ENCODE measurements around the gene AFG1L. TPM values are rescaled to one million over a fixed set of nuclear protein-coding genes. Genes with fewer than 3 reads are reported as not detected.
"Not testable (repeated sequence)": the region's sequence is repeated elsewhere in the genome, so short reads cannot be mapped to it uniquely, and the experiment has no call there.

AFG1L gene
- total and polyA plus RNA-seq, 11 donors = 1.9 to 16.6 (median 10.9) TPM

- intact Hi-C loops (cut with DNase I) = loop anchor here in 9 of 10 donors (5.0 to 10.0 kb wide), 5 partner anchors 417 to 554 kb away; no protein-coding TSS in a partner anchor
- no peaks in the 10 kb centered on the region for H3K27me3 ChIP-seq
- H3K9me3 ChIP-seq = no peaks in the 10 kb centered on the region
- 54 to 73% (median 61%) methylated on average over 3 of the region's 3 CpGs for WGBS, 4 donors
- no peaks in the 10 kb centered on the region for H3K36me3 ChIP-seq
- no peak overlapping the region for H3K4me3 ChIP-seq
- peaks cover 0 to 4% (median 0%) of the 10 kb centered on the region in 12 donors for H3K4me1 ChIP-seq
- H3K27ac ChIP-seq = no peak overlapping the region
- ATAC-seq (no peak), DNase-seq (no peak)
- TF ChIP-seq CTCF (IDR thresholded peaks at IDR 0.05) = no peak
- TF ChIP-seq POLR2A (IDR thresholded peaks at IDR 0.05) = no peak
Observed at GRCh38 chr6:108528878-108529277, 234.0 kb downstream of the AFG1L start.

DNA sequence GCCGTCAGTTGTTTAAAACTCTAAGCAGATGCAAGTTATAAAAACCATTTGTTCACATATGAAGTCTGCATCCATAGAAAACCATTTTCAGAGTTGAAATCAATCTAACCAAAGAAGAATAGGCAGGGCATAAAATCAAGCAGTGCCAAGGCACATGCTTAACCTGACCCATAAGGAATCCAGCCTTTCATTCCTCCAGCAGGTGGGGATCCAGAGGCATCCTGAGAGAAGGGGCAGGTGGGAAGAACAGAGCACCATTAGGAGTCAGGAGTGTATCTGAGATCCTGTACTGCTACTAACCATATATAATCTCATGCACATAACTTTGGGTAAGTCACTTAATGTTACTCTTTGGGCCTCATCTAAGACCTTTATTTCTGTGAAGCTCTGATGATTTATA lies 236.5 kb downstream of the AFG1L start:
- H3K4me1 ChIP-seq = peaks cover 0 to 4% (median 0%) of the 10 kb centered on the region in 12 donors
- H3K9me3 ChIP-seq = no peaks in the 10 kb centered on the region
- ATAC-seq = no peak
- H3K27me3 ChIP-seq = no peaks in the 10 kb centered on the region
- H3K27ac ChIP-seq = no peak overlapping the region
- no peak overlapping the region for H3K4me3 ChIP-seq
- intact Hi-C loops (cut with DNase I) = no loop called here
- no peaks in the 10 kb centered on the region for H3K36me3 ChIP-seq
- 80 to 94% (median 92%) methylated on average over 1 of the region's 1 CpG for WGBS, 4 donors
- no peak for DNase-seq
- TF ChIP-seq POLR2A (IDR thresholded peaks at IDR 0.05) (no peak), CTCF (IDR thresholded peaks at IDR 0.05) (no peak)

GRCh38 chr6:108535114-108535742 lies 240.4 kb downstream of the AFG1L start:
- Histone ChIP-seq H3K9me3 (peaks cover 0 to 9% (median 2%) of the 10 kb centered on the region in 12 donors), H3K27me3 (no peaks in the 10 kb centered on the region), H3K4me1 (peaks cover 0 to 3% (median 0%) of the 10 kb centered on the region in 12 donors), H3K27ac (no peak overlapping the region), H3K36me3 (no peaks in the 10 kb centered on the region), H3K4me3 (no peak overlapping the region)
- DNase-seq (no peak), ATAC-seq (peak in 1 of 4 donors; percentile 13)
- TF ChIP-seq POLR2A (IDR thresholded peaks at IDR 0.05) = no peak
- no peak for TF ChIP-seq CTCF (IDR thresholded peaks at IDR 0.05)
- intact Hi-C loops (cut with DNase I) = no loop called here
- 87 to 93% (median 88%) methylated on average over 10 to 11 of the region's 11 CpGs for WGBS, 4 donors

DNA sequence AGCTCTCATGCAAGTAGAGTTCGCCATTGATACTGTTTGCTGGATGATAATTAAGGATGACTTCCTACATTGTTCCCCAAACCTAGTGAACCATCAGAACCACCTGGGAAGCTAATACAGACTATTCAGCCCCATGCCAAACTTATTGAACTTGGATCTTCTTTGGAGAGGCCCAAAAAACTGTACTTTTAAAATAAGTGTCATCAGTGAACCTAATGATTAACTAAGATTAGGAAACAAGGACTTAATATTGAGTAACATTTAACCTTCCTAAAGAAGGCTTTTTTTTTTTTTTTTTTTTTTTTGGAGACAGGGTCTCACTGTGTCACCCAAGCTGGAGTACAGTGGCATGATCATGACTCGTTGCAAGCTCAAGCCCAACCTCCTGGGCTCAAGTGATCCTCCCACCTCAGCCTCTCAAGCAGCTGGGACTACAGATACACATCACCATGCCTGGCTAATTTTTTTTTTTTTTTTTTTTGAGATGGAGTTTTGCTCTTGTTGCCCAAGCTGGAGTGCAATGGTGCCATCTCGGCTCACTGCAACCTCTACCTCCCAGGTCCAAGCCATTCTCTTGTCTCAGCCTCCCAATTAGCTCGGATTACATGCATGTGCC lies 241.2 kb downstream of the AFG1L start:
- H3K27me3 ChIP-seq; DNase-seq; H3K4me3 ChIP-seq; intact Hi-C loops (cut with DNase I); ATAC-seq; H3K36me3 ChIP-seq; H3K4me1 ChIP-seq; H3K27ac ChIP-seq: not testable (repeated sequence)
- H3K9me3 ChIP-seq = peaks cover 0 to 10% (median 2%) of the 10 kb centered on the region in 12 donors
- 89 to 91% (median 90%) methylated on average over 4 of the region's 4 CpGs for WGBS, 4 donors

Measured in heart left ventricle (tissue), 16 donors.